ENCODE results near the gene ILRUN. TPM values are rescaled to one million over a fixed set of nuclear protein-coding genes. Genes with fewer than 3 reads are reported as not detected.

Gene ILRUN
- total RNA-seq, 1 donor from 2014 or later, result 132 TPM

GRCh38 chr6:34696189-34696738 lies 303 bp downstream of the ILRUN start:
- no peaks in the 10 kb centered on the region for H3K9me3 ChIP-seq (replicated peaks)
- no peaks in the 10 kb centered on the region for H3K36me3 ChIP-seq
- H3K27ac ChIP-seq (replicated peaks), result peak overlapping the region; percentile 97
- intact Hi-C loops (cut with micrococcal nuclease), result no loop called here
- peak overlapping the region; percentile 98 for H3K4me3 ChIP-seq
- peak; percentile 58 for DNase-seq
- H3K27me3 ChIP-seq (ENCODE audit: low read depth), result no peaks in the 10 kb centered on the region
- TF ChIP-seq, protein P1, sequence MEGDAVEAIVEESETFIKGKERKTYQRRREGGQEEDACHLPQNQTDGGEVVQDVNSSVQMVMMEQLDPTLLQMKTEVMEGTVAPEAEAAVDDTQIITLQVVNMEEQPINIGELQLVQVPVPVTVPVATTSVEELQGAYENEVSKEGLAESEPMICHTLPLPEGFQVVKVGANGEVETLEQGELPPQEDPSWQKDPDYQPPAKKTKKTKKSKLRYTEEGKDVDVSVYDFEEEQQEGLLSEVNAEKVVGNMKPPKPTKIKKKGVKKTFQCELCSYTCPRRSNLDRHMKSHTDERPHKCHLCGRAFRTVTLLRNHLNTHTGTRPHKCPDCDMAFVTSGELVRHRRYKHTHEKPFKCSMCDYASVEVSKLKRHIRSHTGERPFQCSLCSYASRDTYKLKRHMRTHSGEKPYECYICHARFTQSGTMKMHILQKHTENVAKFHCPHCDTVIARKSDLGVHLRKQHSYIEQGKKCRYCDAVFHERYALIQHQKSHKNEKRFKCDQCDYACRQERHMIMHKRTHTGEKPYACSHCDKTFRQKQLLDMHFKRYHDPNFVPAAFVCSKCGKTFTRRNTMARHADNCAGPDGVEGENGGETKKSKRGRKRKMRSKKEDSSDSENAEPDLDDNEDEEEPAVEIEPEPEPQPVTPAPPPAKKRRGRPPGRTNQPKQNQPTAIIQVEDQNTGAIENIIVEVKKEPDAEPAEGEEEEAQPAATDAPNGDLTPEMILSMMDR (IDR thresholded peaks at IDR 0.05; ENCODE audit: borderline replicate concordance), result no peak
- H3K4me1 ChIP-seq, result peaks cover 60% of the 10 kb centered on the region

DNA sequence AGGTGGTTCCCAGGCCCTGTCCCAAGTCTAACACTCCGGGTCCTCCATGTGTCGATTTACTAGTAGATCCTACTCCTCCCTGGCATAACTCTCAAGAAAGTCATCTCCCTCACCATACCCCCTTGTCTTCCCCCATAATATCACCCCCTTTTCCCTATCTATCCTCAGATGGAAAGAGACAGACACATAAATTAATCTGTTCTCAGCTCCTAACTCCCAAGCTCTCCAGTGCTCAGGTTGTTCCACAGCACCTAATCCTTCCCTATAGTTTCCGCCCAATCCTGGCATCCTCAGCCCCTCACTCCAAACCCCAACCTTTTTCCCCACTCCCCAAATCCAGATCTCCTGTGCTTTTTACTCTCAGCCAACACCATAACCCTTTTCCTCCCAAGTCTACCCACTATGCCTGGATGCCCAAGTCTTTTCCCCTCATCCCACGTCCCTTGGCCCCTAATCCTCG lies 808 bp downstream of the ILRUN start:
- no peaks in the 10 kb centered on the region for H3K27me3 ChIP-seq (ENCODE audit: low read depth)
- H3K4me3 ChIP-seq, result peak overlapping the region; percentile 98
- H3K4me1 ChIP-seq, result peaks cover 65% of the 10 kb centered on the region
- no peaks in the 10 kb centered on the region for H3K36me3 ChIP-seq
- intact Hi-C loops (cut with micrococcal nuclease), result no loop called here
- no peaks in the 10 kb centered on the region for H3K9me3 ChIP-seq (replicated peaks)
- H3K27ac ChIP-seq (replicated peaks), result peak overlapping the region; percentile 97
- TF ChIP-seq, protein P1 (IDR thresholded peaks at IDR 0.05; ENCODE audit: borderline replicate concordance), result no peak
- no peak for DNase-seq

DNA sequence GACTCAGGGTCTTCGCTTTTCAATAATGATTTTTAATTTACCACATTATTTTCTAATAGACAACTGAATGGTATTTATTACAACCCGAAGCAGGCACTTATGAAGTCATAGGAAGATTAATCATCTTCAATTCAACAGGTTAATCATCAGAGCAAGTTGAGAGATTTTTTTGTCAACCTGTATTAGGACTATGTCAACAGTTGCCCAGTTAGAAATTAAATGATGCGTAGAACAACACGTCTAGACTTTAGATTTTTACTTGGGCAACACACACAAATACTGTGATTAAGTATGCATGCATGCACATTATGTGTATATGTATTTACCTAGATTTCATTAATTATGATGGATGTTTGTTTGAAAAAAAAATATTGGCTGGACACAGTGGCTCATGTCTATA lies 4.3 kb downstream of the ILRUN start:
- peaks cover 77% of the 10 kb centered on the region for H3K4me1 ChIP-seq

DNA sequence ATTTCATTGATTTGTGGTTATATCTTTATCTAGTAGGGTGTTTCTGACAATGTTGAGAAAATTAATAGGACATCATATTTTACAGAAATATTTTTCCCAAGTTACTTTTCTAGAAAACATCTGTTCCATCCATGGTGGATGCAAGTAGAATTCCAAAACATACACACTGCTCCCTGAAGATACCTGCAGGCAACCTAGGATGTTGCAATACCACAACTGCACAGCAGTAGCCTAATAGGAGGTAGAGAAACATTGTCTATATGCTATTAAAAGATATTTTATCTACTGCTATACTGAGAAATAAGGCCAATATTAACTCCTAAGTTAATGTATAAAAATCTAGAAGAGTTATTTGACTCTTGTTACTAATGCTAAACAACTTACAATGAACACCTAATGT lies 6.8 kb downstream of the ILRUN start:
- Histone ChIP-seq H3K36me3 (peaks cover 9% of the 10 kb centered on the region), H3K9me3 (replicated peaks) (peaks cover 4% of the 10 kb centered on the region), H3K4me3 (no peak overlapping the region), H3K4me1 (peaks cover 61% of the 10 kb centered on the region), H3K27ac (replicated peaks) (no peak overlapping the region), H3K27me3 (ENCODE audit: low read depth) (no peaks in the 10 kb centered on the region)
- TF ChIP-seq, protein P1 (IDR thresholded peaks at IDR 0.05; ENCODE audit: borderline replicate concordance), result no peak
- DNase-seq, result no peak
- intact Hi-C loops (cut with micrococcal nuclease), result no loop called here

More for the DNA sequence above, 4.3 kb downstream of the ILRUN start:
- no peak for DNase-seq
- TF ChIP-seq, protein P1 (IDR thresholded peaks at IDR 0.05; ENCODE audit: borderline replicate concordance), result no peak
- H3K27ac ChIP-seq (replicated peaks), result no peak overlapping the region
- peaks cover 9% of the 10 kb centered on the region for H3K36me3 ChIP-seq
- intact Hi-C loops (cut with micrococcal nuclease), result no loop called here
- no peak overlapping the region for H3K4me3 ChIP-seq
- H3K27me3 ChIP-seq (ENCODE audit: low read depth), result no peaks in the 10 kb centered on the region
- H3K9me3 ChIP-seq (replicated peaks), result peaks cover 1% of the 10 kb centered on the region

DNA sequence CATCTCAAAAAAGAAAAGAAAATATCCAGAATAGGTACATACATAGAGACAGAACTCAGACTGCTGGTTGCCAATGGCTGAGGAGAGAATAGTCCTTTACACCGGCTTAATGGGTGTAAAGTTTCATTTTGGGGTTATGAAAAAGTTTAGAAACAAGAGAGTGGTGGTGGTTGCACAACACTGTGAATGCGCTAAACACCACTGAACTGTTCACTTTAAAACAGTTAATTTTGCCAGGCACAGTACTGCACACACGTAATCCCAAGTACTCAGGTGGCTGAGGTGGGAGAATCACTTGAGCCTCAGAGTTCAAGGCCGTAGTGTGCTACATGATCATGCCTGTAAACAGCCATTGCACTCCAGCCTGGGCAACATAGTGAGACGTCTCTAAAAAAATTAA lies 7.6 kb downstream of the ILRUN start:
- Histone ChIP-seq H3K9me3 (replicated peaks) (peaks cover 4% of the 10 kb centered on the region), H3K4me3 (no peak overlapping the region), H3K36me3 (peaks cover 9% of the 10 kb centered on the region), H3K27me3 (ENCODE audit: low read depth) (no peaks in the 10 kb centered on the region), H3K27ac (replicated peaks) (no peak overlapping the region), H3K4me1 (peaks cover 61% of the 10 kb centered on the region)
- intact Hi-C loops (cut with micrococcal nuclease), result no loop called here
- TF ChIP-seq, protein P1 (IDR thresholded peaks at IDR 0.05; ENCODE audit: borderline replicate concordance), result no peak
- DNase-seq, result no peak
